Left ventricle myocardium inferior (tissue), 1 donor: Measurements from ENCODE around the gene TMEM100. TPM values are rescaled to one million over a fixed set of nuclear protein-coding genes. Genes with fewer than 3 reads are reported as not detected.

Experiments used
- DNase-seq: peaks from one replicate; pipeline ENCODE4 v3.0.0-alpha.2; 2020
- H3K27ac ChIP-seq: fragments of 200-600 bp; replicated peaks from 2 replicates; pipeline ENCODE4 v1.8.0; 2021
- H3K27me3 ChIP-seq: fragments of 200-600 bp; 2 replicates; pipeline ENCODE4 v1.8.0; 2021; ENCODE audit warnings: low read depth
- H3K36me3 ChIP-seq: fragments of 200-600 bp; 2 replicates; pipeline ENCODE4 v1.8.0; 2021
- H3K4me1 ChIP-seq: fragments of 200-600 bp; 2 replicates; pipeline ENCODE4 v1.8.0; 2021
- H3K4me3 ChIP-seq: fragments of 200-600 bp; 2 replicates; pipeline ENCODE4 v1.8.0; 2021; ENCODE audit warnings: mild to moderate bottlenecking, moderate library complexity
- H3K9me3 ChIP-seq: fragments of 200-600 bp; replicated peaks from 2 replicates; pipeline ENCODE4 v1.8.0; 2021
- intact Hi-C: fragments of 100-400 bp; cut with micrococcal nuclease; formaldehyde crosslinking; loops from one replicate; pipeline ENCODE4 v1.11.0; 2022
- total RNA-seq: library from RNA; stranded (reverse); fragmentation: NEBNext Ultra II Directional; extraction: Animal tissue kit (Norgen Biotek cat#: 25700); gene quantifications from one replicate; pipeline ENCODE4 v1.2.1, GENCODE V29; 2021
- TF ChIP-seq, protein P1 (sequence below): fragments of 200-600 bp; IDR thresholded peaks from 2 replicates; pipeline ENCODE4 v1.8.0; 2021; ENCODE audit warnings: antibody characterized with exemption, mild to moderate bottlenecking, borderline replicate concordance
- donor health status: DM: no; HTN: yes; CAD: no; lungs with severe emphysema.

Gene TMEM100
- total RNA-seq, 1 donor from 2014 or later: 13.9 TPM

GRCh38 chr17:55765472-55765871, 42.8 kb upstream of the TMEM100 start:
- H3K27ac ChIP-seq: no peak overlapping the region
- H3K36me3 ChIP-seq: peaks cover 21% of the 10 kb centered on the region
- DNase-seq: no peak
- H3K27me3 ChIP-seq: no peaks in the 10 kb centered on the region
- intact Hi-C loops: no loop called here
- H3K4me1 ChIP-seq: peaks cover 45% of the 10 kb centered on the region
- TF ChIP-seq, protein P1, sequence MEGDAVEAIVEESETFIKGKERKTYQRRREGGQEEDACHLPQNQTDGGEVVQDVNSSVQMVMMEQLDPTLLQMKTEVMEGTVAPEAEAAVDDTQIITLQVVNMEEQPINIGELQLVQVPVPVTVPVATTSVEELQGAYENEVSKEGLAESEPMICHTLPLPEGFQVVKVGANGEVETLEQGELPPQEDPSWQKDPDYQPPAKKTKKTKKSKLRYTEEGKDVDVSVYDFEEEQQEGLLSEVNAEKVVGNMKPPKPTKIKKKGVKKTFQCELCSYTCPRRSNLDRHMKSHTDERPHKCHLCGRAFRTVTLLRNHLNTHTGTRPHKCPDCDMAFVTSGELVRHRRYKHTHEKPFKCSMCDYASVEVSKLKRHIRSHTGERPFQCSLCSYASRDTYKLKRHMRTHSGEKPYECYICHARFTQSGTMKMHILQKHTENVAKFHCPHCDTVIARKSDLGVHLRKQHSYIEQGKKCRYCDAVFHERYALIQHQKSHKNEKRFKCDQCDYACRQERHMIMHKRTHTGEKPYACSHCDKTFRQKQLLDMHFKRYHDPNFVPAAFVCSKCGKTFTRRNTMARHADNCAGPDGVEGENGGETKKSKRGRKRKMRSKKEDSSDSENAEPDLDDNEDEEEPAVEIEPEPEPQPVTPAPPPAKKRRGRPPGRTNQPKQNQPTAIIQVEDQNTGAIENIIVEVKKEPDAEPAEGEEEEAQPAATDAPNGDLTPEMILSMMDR: no peak
- H3K9me3 ChIP-seq: no peaks in the 10 kb centered on the region
- H3K4me3 ChIP-seq: no peak overlapping the region

- intact Hi-C loops: no loop called here
- peaks cover 21% of the 10 kb centered on the region for H3K36me3 ChIP-seq
- H3K4me3 ChIP-seq: no peak overlapping the region
- no peaks in the 10 kb centered on the region for H3K9me3 ChIP-seq
- H3K4me1 ChIP-seq: peaks cover 43% of the 10 kb centered on the region
- peak overlapping the region; percentile 30 for H3K27ac ChIP-seq
- DNase-seq: no peak
- no peaks in the 10 kb centered on the region for H3K27me3 ChIP-seq
- TF ChIP-seq, protein P1: no peak
Observed at GRCh38 chr17:55764610-55765009, 41.9 kb upstream of the TMEM100 start.

DNA sequence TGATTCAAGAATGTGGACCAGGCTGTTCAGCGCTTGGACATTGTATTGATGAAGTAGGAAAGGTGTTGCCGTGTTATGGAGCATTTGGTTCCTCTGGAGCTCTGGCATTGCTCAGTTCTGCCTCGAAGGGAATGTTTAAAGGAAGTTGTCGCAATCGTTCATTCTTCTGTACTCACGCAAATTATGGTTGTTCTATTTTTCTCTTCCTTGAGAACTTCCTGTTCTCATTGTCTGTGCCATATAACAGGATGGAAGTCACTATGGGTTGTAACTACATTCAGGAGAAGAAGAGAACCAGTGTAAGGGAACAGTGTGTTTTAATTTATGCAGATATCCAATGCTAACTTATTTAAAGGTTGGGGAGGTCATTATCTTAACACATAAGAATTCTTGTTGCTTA, 41.2 kb upstream of the TMEM100 start:
- peaks cover 43% of the 10 kb centered on the region for H3K4me1 ChIP-seq
- peaks cover 17% of the 10 kb centered on the region for H3K36me3 ChIP-seq
- H3K27ac ChIP-seq: peak overlapping the region; percentile 30
- no peaks in the 10 kb centered on the region for H3K9me3 ChIP-seq
- intact Hi-C loops: no loop called here
- TF ChIP-seq, protein P1: no peak
- H3K27me3 ChIP-seq: no peaks in the 10 kb centered on the region
- H3K4me3 ChIP-seq: no peak overlapping the region
- no peak for DNase-seq

- Histone ChIP-seq H3K9me3 (no peaks in the 10 kb centered on the region), H3K4me3 (no peak overlapping the region), H3K27ac (no peak overlapping the region), H3K4me1 (peaks cover 55% of the 10 kb centered on the region), H3K27me3 (no peaks in the 10 kb centered on the region), H3K36me3 (peaks cover 2% of the 10 kb centered on the region)
- intact Hi-C loops: no loop called here
- no peak for DNase-seq
- TF ChIP-seq, protein P1: no peak
Observed at GRCh38 chr17:55762086-55762858, 39.6 kb upstream of the TMEM100 start.

GRCh38 chr17:55760643-55761355, 38.1 kb upstream of the TMEM100 start:
- Histone ChIP-seq H3K36me3 (no peaks in the 10 kb centered on the region), H3K27ac (no peak overlapping the region), H3K4me1 (peaks cover 65% of the 10 kb centered on the region), H3K4me3 (no peak overlapping the region), H3K27me3 (no peaks in the 10 kb centered on the region), H3K9me3 (no peaks in the 10 kb centered on the region)
- intact Hi-C loops: no loop called here
- no peak for DNase-seq
- TF ChIP-seq, protein P1: no peak
